Fibroblast of the aortic adventitia (primary cell): ENCODE measurements around the gene LARP4B. TPM values are rescaled to one million over a fixed set of nuclear protein-coding genes. Genes with fewer than 3 reads are reported as not detected.

ENCODE experiments used
- DNase-seq: peaks from one replicate; pipeline ENCODE4 v3.0.0-alpha.2; 2010; ENCODE audit warnings: low read depth
- H3K4me3 ChIP-seq: 2 replicates; pipeline ENCODE4 v1.5.1; 2011; ENCODE audit warnings: low read depth, mild to moderate bottlenecking, control low read depth, low read length, moderate library complexity
- total RNA-seq: library from RNA; depleted of rRNA; stranded (reverse); fragments of >200 nt; gene quantifications from 2 replicates; pipeline ENCODE4 v1.2.3, GENCODE V29; 2012; ENCODE audit warnings: low replicate concordance
- TF ChIP-seq, protein P1 (sequence below): IDR thresholded peaks from 2 replicates; pipeline ENCODE4 v1.5.1; 2011; ENCODE audit warnings: mild to moderate bottlenecking, low read length, control low read depth, inconsistent platforms; ENCODE audit not compliant: insufficient read depth

The LARP4B gene
- total RNA-seq, 1 donor, result 38.7 TPM

DNA sequence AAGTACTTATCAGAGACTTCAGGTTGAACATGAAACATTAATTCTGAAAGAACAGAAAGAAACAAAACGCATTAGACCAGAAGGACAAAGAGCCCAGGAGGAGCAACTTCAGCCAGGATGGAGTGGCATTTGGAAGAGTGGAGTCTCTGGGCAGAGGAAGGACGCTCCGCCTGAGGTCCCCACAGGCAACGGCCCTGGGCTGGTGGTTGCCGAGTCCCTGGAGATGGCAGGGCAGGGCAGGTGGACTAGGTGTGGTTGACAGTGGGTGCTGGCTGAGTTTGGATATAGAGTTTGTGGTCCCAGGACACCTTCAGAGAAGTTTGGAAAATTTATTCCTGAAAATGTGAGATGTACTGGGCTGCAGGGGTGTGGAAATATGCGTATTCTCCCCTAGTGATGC is 27.4 kb upstream of the LARP4B start:
- H3K4me3 ChIP-seq, result no peak overlapping the region
- no peak for DNase-seq
- TF ChIP-seq, protein P1, sequence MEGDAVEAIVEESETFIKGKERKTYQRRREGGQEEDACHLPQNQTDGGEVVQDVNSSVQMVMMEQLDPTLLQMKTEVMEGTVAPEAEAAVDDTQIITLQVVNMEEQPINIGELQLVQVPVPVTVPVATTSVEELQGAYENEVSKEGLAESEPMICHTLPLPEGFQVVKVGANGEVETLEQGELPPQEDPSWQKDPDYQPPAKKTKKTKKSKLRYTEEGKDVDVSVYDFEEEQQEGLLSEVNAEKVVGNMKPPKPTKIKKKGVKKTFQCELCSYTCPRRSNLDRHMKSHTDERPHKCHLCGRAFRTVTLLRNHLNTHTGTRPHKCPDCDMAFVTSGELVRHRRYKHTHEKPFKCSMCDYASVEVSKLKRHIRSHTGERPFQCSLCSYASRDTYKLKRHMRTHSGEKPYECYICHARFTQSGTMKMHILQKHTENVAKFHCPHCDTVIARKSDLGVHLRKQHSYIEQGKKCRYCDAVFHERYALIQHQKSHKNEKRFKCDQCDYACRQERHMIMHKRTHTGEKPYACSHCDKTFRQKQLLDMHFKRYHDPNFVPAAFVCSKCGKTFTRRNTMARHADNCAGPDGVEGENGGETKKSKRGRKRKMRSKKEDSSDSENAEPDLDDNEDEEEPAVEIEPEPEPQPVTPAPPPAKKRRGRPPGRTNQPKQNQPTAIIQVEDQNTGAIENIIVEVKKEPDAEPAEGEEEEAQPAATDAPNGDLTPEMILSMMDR, result no peak

DNA sequence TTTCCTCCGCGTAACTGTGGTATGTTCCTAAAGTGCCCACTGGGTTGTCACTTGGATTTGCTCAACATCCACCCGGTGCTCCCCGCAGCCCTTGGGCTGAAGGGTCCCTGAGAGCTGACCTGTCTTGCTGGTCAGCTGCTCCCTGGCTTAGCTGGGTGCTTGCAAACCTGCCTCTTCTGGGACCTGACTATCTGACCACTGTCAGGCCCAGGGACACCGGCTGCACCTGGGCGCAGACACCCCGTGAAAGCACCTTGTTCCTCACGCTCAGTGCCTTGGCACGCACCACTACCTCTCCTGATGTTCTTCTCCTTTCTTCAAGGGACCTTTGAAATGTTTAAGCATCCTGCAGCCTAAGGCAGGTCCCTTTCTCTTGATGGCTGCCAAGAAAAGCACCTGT is 26.6 kb upstream of the LARP4B start:
- no peak overlapping the region for H3K4me3 ChIP-seq
- DNase-seq, result no peak
- TF ChIP-seq, protein P1, result no peak

DNA sequence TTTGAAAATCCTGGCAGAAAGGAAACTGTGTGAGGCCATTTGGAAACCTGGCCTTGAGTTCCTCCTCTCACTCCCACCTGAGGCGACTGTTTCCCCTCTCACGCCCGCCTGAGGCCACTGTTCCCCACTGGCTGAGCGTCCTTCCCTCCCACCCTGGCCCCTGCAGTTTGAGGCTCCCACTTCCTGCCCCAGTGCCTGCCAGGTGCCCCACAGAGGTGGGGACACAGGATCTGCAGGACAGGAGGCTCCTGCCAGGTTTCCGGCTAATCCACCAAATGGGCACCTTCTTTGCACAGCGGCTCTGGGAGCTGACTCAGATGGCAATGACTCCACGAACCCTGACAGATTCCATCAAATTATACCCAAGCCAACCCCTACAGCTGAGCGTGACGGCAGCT is 24.3 kb upstream of the LARP4B start:
- TF ChIP-seq, protein P1, result no peak
- H3K4me3 ChIP-seq, result no peak overlapping the region
- DNase-seq, result no peak

DNA sequence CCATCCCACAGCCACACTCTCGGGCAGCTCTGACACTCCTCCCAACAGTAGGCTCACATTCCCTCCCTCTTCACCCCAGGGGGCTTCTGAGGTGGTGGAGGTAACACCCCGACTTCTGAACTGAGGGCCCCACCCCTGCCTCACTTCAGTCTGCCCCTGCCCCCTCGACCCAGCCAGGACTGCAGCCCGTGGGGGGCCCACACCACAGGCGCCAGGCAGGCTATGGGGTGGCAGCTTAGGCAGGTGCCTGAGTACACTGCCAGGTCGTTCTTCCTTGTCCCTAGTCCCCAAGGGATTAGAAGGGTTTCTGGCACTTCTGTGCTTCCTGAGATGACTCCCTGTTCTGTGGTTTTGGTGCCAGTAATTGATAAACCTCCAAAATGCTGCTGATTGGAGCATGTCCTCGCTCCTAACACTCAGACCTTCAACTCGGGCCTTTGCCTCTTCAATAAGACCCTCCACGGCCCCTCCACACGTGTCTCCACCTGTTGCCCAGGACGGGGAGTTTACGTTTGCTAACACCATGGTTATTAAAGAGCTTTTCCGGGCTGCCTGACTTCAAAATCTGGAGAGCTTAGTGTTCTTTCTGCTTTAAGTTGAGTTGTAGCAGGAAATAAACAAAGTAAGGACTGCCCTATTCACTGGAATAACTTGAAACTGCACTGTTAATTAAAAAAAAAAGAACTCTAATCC is 23.8 kb upstream of the LARP4B start:
- TF ChIP-seq, protein P1, result no peak
- no peak for DNase-seq
- no peak overlapping the region for H3K4me3 ChIP-seq

DNA sequence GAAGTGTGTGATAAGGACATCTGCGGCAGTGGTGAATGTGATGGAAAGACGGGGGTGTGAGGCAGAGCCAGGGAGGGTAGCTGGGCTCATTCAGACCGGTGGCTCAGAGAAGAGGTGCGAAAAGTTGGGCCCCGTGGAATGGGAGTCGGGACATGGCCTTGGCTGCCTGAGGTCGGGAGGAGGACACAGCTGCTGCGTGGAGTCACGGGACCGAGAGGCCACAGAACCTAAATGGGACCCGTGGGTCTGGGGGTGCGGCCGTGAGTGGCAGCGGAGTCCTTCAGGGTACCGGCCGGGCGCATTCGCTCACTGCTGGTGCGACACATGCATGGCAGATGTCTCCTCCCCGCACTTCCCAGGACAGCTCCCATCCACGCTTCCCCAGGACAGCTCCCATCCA is 22.9 kb upstream of the LARP4B start:
- H3K4me3 ChIP-seq, result no peak overlapping the region
- TF ChIP-seq, protein P1, result no peak

DNA sequence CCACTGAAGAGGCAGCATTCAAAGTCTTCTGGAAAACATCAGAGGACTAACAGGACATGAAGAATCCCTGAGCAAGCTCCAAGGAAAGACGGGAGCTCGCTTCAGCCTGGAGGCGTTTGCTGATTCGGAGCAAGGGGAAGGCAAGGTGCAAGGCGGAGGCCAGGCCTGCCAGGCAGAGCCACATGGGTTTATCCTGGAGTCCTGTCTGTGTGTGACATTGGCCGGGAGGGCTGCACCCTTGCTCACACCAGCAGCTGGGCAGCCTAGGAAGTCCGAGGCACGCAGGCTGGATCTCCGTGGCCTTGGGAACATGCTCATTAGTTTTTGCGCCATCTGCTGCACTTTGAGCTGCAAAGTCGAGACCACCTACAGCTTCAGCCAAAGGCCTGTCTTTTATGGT is 22.3 kb upstream of the LARP4B start:
- TF ChIP-seq, protein P1, result no peak
- H3K4me3 ChIP-seq, result no peak overlapping the region
- DNase-seq, result no peak

More for the DNA sequence above, 22.9 kb upstream of the LARP4B start:
- no peak for DNase-seq

DNA sequence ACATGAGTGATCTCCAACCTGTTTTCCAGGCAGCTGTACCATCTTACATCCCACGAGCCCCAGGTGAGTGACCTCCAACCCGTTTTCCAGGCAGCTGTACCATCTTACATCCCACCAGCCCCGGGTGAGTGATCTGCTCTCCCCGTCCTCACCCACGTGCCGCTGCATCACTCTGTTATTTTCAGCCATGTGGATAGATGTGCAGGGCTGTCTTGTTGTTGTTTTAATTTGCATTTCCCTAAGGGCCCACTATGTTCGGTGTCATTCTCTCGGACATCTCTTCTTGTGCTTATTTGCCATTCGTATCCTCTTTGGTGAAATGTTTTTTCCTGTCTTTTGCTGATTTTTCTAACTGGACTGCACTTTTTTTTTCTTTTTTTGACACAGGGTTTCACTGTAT is 17.9 kb upstream of the LARP4B start:
- TF ChIP-seq, protein P1, result no peak
- DNase-seq, result no peak
- H3K4me3 ChIP-seq, result no peak overlapping the region
